HG02610 (cell line): ENCODE measurements around the gene STRAP.

Source experiments
- ATAC-seq: cut with Tn5 transposase; IDR thresholded peaks from one replicate; pipeline ENCODE4 v1.9.1; 2021; ENCODE audit warnings: mild to moderate bottlenecking, moderate library complexity; ENCODE audit not compliant: unreplicated experiment

Gene STRAP

GRCh38 chr12:15882118-15882971 lies at the start of gene STRAP:
Gene STRAP (plus strand): TSS chr12:15882387. CDS start chr12:15882708, 321 bp downstream.
- ATAC-seq, result peak; percentile 96

GRCh38 chr12:15834575-15834974 lies 47.6 kb upstream of the STRAP start:
- no peak for ATAC-seq

GRCh38 chr12:15837141-15837790 lies 44.9 kb upstream of the STRAP start:
- ATAC-seq, result no peak

GRCh38 chr12:15839041-15839440 lies 43.1 kb upstream of the STRAP start:
- ATAC-seq, result no peak

- no peak for ATAC-seq
Observed at GRCh38 chr12:15839682-15840081, 42.5 kb upstream of the STRAP start.

GRCh38 chr12:15842108-15842507 lies 40.1 kb upstream of the STRAP start:
- no peak for ATAC-seq

- ATAC-seq, result no peak
Observed at GRCh38 chr12:15846887-15847286, 35.3 kb upstream of the STRAP start.

- no peak for ATAC-seq
Observed at GRCh38 chr12:15848606-15849005, 33.6 kb upstream of the STRAP start.

GRCh38 chr12:15851045-15851620 lies 31.1 kb upstream of the STRAP start:
- no peak for ATAC-seq

- no peak for ATAC-seq
Observed at GRCh38 chr12:15851919-15852318, 30.3 kb upstream of the STRAP start.

- ATAC-seq, result no peak
Observed at GRCh38 chr12:15852383-15852782, 29.8 kb upstream of the STRAP start.

- no peak for ATAC-seq
Observed at GRCh38 chr12:15853877-15854276, 28.3 kb upstream of the STRAP start.

GRCh38 chr12:15854916-15855315 lies 27.3 kb upstream of the STRAP start:
- ATAC-seq, result no peak

GRCh38 chr12:15855646-15856045 lies 26.5 kb upstream of the STRAP start:
- no peak for ATAC-seq

GRCh38 chr12:15856097-15856982 lies 25.8 kb upstream of the STRAP start:
- no peak for ATAC-seq

GRCh38 chr12:15858353-15858752 lies 23.8 kb upstream of the STRAP start:
- ATAC-seq, result no peak

- no peak for ATAC-seq
Observed at GRCh38 chr12:15859116-15859515, 23.1 kb upstream of the STRAP start.

GRCh38 chr12:15861404-15861803 lies 20.8 kb upstream of the STRAP start:
- no peak for ATAC-seq

- ATAC-seq, result no peak
Observed at GRCh38 chr12:15862840-15863239, 19.3 kb upstream of the STRAP start.

- ATAC-seq, result no peak
Observed at GRCh38 chr12:15863372-15863771, 18.8 kb upstream of the STRAP start.

GRCh38 chr12:15863984-15864383 lies 18.2 kb upstream of the STRAP start:
- ATAC-seq, result peak; percentile 89
